GM23248 (cell line): ENCODE data around the gene ATP8A1. TPM values are rescaled to one million over a fixed set of nuclear protein-coding genes. Genes with fewer than 3 reads are reported as not detected.
A peak's percentile ranks its signal among the peaks of the same experiment; 100 is the strongest.

ENCODE experiments used
- DNase-seq: peaks from one replicate; pipeline ENCODE4 v3.0.0-alpha.2; 2015
- H2AFZ ChIP-seq: fragments of 200-600 bp; sonication (generic); 2 replicates; pipeline ENCODE4 v1.6.1; 2016; ENCODE audit warnings: antibody characterized with exemption
- H3F3A ChIP-seq: fragments of 200-600 bp; sonication (generic); 2 replicates; pipeline ENCODE4 v1.6.1; 2016; ENCODE audit warnings: mild to moderate bottlenecking, antibody characterized with exemption, mixed run types; ENCODE audit not compliant: insufficient read depth
- H3K27ac ChIP-seq: fragments of 200-600 bp; sonication (generic); 2 replicates; pipeline ENCODE4 v1.5.1; 2016; ENCODE audit warnings: mild to moderate bottlenecking
- H3K27me3 ChIP-seq: fragments of 200-600 bp; sonication (generic); replicated peaks from 2 replicates; pipeline ENCODE4 v1.6.1; 2016; ENCODE audit warnings: mild to moderate bottlenecking; ENCODE audit not compliant: insufficient read depth
- H3K36me3 ChIP-seq: fragments of 200-600 bp; sonication (generic); 2 replicates; pipeline ENCODE4 v1.6.1; 2016; ENCODE audit warnings: low read depth, mild to moderate bottlenecking
- H3K4me1 ChIP-seq: fragments of 200-600 bp; sonication (generic); 2 replicates; pipeline ENCODE4 v1.6.1; 2016; ENCODE audit warnings: mild to moderate bottlenecking; ENCODE audit not compliant: insufficient read depth
- H3K4me2 ChIP-seq: fragments of 200-600 bp; sonication (generic); one replicate; pipeline ENCODE4 v1.6.1; 2016; ENCODE audit warnings: mild to moderate bottlenecking; ENCODE audit not compliant: unreplicated experiment
- H3K4me3 ChIP-seq: fragments of 200-600 bp; sonication (generic); 2 replicates; pipeline ENCODE4 v1.5.1; 2016; ENCODE audit warnings: mild to moderate bottlenecking
- H3K79me2 ChIP-seq: fragments of 200-600 bp; sonication (generic); 2 replicates; pipeline ENCODE4 v1.6.1; 2016; ENCODE audit warnings: mild to moderate bottlenecking; ENCODE audit not compliant: insufficient read depth
- H3K9ac ChIP-seq: fragments of 200-600 bp; sonication (generic); 2 replicates; pipeline ENCODE4 v1.6.1; 2016; ENCODE audit warnings: mild to moderate bottlenecking
- H3K9me2 ChIP-seq: fragments of 200-600 bp; sonication (generic); 2 replicates; pipeline ENCODE4 v1.6.1; 2016; ENCODE audit warnings: mixed run types, mild to moderate bottlenecking, moderate library complexity; ENCODE audit not compliant: insufficient read depth
- H3K9me3 ChIP-seq: fragments of 200-600 bp; sonication (generic); one replicate; pipeline ENCODE4 v1.6.1; 2017; ENCODE audit warnings: low read depth
- H4K20me1 ChIP-seq: fragments of 200-600 bp; sonication (generic); 2 replicates; pipeline ENCODE4 v1.6.0; 2016; ENCODE audit not compliant: insufficient read depth
- EZH2 ChIP-seq: fragments of 200-600 bp; sonication (generic); IDR thresholded peaks from 2 replicates; pipeline ENCODE4 v1.6.1; 2018; ENCODE audit warnings: antibody characterized with exemption, mild to moderate bottlenecking; ENCODE audit not compliant: insufficient read depth, poor library complexity, severe bottlenecking
- EZH2phosphoT487 ChIP-seq: fragments of 200-600 bp; sonication (generic); IDR thresholded peaks from 2 replicates; pipeline ENCODE4 v1.6.1; 2018; ENCODE audit warnings: antibody characterized with exemption, moderate library complexity, mild to moderate bottlenecking, low read depth; ENCODE audit not compliant: insufficient read depth
- WGBS, 2 experiments: methylation state at CpG; one replicate each; pipeline ENCODE4 v1.1.6; 2015 to 2017; ENCODE audit warnings: low lambda C conversion rate in 2 of 2, low coverage in 1 of 2; ENCODE audit errors: missing lambda C conversion rate in 2 of 2; 5-methylcytosine and 5-hydroxymethylcytosine counted together
- in situ Hi-C: fragments of 300-500 bp; cut with MboI; formaldehyde crosslinking; loops from 2 replicates; pipeline ENCODE4 v1.15.0; 2020
- polyA plus RNA-seq: library from polyadenylated mRNA; unstranded; fragments of >200 nt; fragmentation: Nextera tagmentation; extraction: Ambion mirVana; gene quantifications from 2 replicates; pipeline ENCODE4 v1.2.1, GENCODE V29; 2016
- total RNA-seq: library from RNA; depleted of rRNA; stranded (reverse); fragments of >200 nt; shearing (Covaris generic); gene quantifications from 2 replicates; pipeline ENCODE4 v1.2.3, GENCODE V29; 2014

ATP8A1 gene
- total and polyA plus RNA-seq, 2 experiments from 2014 or later: 0.11 to 0.13 TPM

GRCh38 chr4:42578187-42578586 lies 78.7 kb downstream of the ATP8A1 start:
- TF ChIP-seq EZH2 (no peak), EZH2phosphoT487 (no peak)
- no peak for DNase-seq
- H3K79me2 ChIP-seq: no peaks in the 10 kb centered on the region
- no peaks in the 10 kb centered on the region for H3F3A ChIP-seq
- H3K4me2 ChIP-seq: no peak overlapping the region
- 75 to 77% methylated on average over 3 of the region's 3 CpGs for WGBS, 2 experiments
- no peak overlapping the region for H3K4me3 ChIP-seq
- no peaks in the 10 kb centered on the region for H3K36me3 ChIP-seq
- no peak overlapping the region for H2AFZ ChIP-seq
- no peaks in the 10 kb centered on the region for H3K4me1 ChIP-seq
- H3K27me3 ChIP-seq: no peaks in the 10 kb centered on the region
- H3K9ac ChIP-seq: no peak overlapping the region
- no peak overlapping the region for H3K27ac ChIP-seq
- in situ Hi-C loops: no loop called here
- no peaks in the 10 kb centered on the region for H4K20me1 ChIP-seq
- H3K9me2 ChIP-seq: no peaks in the 10 kb centered on the region
- H3K9me3 ChIP-seq: no peaks in the 10 kb centered on the region

DNA sequence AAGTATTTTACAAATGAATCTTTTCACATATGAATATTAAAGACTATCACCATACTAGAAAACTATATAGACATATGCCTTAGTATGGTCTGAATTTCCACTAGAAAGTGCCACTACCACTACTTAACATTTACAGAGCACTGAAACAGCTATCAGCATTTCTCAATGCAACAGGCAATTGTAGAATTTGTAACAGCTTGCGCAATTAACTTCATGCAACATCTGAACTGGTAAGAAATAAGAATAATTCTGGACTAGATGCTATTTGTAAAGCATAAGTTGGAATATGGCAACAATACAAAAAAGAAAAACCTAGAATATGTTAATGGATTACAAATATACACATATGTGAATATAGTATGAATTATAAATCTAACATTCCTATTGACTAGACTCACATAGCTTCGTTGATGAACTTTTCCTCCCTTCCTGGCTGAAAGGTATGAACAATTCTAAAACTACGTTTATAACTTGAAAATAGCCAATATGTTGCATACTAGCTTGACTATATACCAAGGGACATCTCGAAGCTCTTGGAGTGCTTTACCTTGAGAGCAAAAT lies 82.0 kb downstream of the ATP8A1 start:
- 61 to 64% methylated on average over 4 of the region's 4 CpGs for WGBS, 2 experiments
- in situ Hi-C loops: no loop called here
- TF ChIP-seq EZH2 (no peak), EZH2phosphoT487 (no peak)
- Histone ChIP-seq H3K9me3 (no peaks in the 10 kb centered on the region), H3K9me2 (no peaks in the 10 kb centered on the region), H3K4me3 (no peak overlapping the region), H3K27ac (no peak overlapping the region), H4K20me1 (no peaks in the 10 kb centered on the region), H3K27me3 (no peaks in the 10 kb centered on the region), H3K4me2 (no peak overlapping the region), H3F3A (no peaks in the 10 kb centered on the region), H3K4me1 (no peaks in the 10 kb centered on the region), H3K36me3 (no peaks in the 10 kb centered on the region), H3K9ac (no peak overlapping the region), H3K79me2 (no peaks in the 10 kb centered on the region), H2AFZ (no peak overlapping the region)
- peak; percentile 4 for DNase-seq

DNA sequence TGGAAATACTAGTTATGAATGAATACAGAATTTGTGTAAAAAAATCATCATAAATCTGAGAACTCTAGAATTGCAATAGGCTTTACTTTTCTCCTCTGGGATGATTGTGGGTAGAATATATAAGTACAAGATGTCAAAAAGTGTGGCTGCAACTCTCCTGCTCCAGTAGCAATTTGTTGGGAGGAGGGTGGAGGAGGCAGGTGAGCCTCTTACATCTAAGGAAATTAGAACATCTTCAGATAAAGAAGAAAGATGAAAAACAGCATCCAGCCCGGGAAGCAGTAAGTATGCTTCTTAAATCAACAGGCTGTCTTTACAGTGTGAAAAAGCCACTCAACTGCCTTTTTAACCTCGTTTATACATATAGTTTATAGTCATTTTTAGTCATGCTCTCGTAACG lies 83.7 kb downstream of the ATP8A1 start:
- TF ChIP-seq EZH2phosphoT487: no peak
- no peak overlapping the region for H2AFZ ChIP-seq
- H3K9me2 ChIP-seq: no peaks in the 10 kb centered on the region
- in situ Hi-C loops: no loop called here
- H3K9ac ChIP-seq: no peak overlapping the region
- WGBS, 2 experiments: 75 to 80% methylated on average over 4 of the region's 4 CpGs
- no peak overlapping the region for H3K4me2 ChIP-seq
- DNase-seq: no peak
- H3K27ac ChIP-seq: no peak overlapping the region
- H3K79me2 ChIP-seq: no peaks in the 10 kb centered on the region
- no peak overlapping the region for H3K4me3 ChIP-seq
- no peaks in the 10 kb centered on the region for H3K27me3 ChIP-seq
- H3K9me3 ChIP-seq: no peaks in the 10 kb centered on the region
- H3K4me1 ChIP-seq: no peaks in the 10 kb centered on the region
- no peaks in the 10 kb centered on the region for H3F3A ChIP-seq
- H3K36me3 ChIP-seq: no peaks in the 10 kb centered on the region
- no peaks in the 10 kb centered on the region for H4K20me1 ChIP-seq

DNA sequence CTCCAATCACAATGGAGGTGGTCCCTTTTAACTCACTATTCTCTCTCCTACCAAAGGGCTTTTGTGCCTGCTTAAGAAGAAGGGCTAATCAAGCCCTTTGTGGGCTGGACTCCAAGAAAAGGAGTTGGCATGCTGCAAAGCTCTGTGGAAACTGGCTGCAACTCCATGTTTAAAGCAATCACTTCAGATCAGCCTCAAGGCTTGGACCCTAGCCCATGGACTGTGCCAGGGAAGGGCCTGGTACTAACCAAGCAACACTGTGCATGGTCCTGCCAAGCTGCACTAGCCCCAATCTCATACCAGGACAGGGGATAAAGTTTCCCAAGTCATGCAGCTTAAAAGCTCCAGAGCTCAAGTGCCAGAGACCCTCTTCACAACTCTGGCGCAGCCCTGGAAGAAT lies 86.7 kb downstream of the ATP8A1 start:
- Histone ChIP-seq H3K9me3 (no peaks in the 10 kb centered on the region), H3K9me2 (no peaks in the 10 kb centered on the region), H3K4me1 (no peaks in the 10 kb centered on the region), H3K9ac (no peak overlapping the region), H3K36me3 (no peaks in the 10 kb centered on the region), H3K79me2 (no peaks in the 10 kb centered on the region), H3K4me3 (no peak overlapping the region), H3K27me3 (no peaks in the 10 kb centered on the region), H3K27ac (no peak overlapping the region), H2AFZ (no peak overlapping the region), H4K20me1 (no peaks in the 10 kb centered on the region), H3K4me2 (no peak overlapping the region), H3F3A (no peaks in the 10 kb centered on the region)
- no peak for DNase-seq
- in situ Hi-C loops: no loop called here
- WGBS, 2 experiments: 87 to 94% methylated on average over 1 of the region's 1 CpG
- TF ChIP-seq EZH2phosphoT487 (no peak), EZH2 (no peak)

DNA sequence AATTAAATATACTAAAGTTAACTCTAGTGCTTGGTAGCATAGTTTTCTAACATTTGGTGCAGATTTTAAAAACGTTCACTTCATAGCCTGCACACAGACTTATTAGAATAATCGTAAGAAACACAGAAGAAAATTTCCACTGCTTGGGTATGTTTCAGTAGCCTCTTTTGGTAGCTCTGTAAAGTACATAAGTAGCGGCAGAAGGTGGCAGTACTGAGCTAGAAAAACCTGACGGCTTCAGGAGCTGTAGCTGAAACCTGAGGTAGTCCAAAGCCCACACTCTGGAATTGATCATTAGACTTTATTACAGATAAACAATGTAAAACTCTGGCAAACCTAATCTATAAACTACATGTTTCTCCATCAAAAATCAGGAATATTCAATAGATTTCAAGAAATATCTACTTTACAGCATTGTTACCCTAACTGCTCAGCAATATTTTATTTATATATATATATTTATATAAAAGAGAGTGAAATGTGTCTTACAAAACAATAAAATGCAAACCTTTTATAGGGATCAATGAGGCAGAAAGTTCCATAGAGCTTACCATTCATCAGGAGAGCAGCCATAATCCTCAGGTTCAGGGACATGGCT lies 88.2 kb downstream of the ATP8A1 start:
- Histone ChIP-seq H3F3A (no peaks in the 10 kb centered on the region), H3K4me2 (no peak overlapping the region), H3K4me1 (no peaks in the 10 kb centered on the region), H3K9me2 (no peaks in the 10 kb centered on the region), H3K9me3 (no peaks in the 10 kb centered on the region), H4K20me1 (no peaks in the 10 kb centered on the region), H3K4me3 (no peak overlapping the region), H3K36me3 (no peaks in the 10 kb centered on the region), H2AFZ (no peak overlapping the region), H3K27me3 (no peaks in the 10 kb centered on the region), H3K79me2 (no peaks in the 10 kb centered on the region), H3K27ac (no peak overlapping the region), H3K9ac (no peak overlapping the region)
- 2% methylated on average over 4 of the region's 4 CpGs for WGBS, 2 experiments
- in situ Hi-C loops: loop anchor here (5.0 kb wide), 1 partner anchor 294 kb away; no protein-coding TSS in a partner anchor
- TF ChIP-seq EZH2 (no peak), EZH2phosphoT487 (no peak)
- DNase-seq: peak; percentile 77
